GM19455 (cell line): ENCODE data around the gene SCN8A.
"Not testable (repeated sequence)": the region's sequence is repeated elsewhere in the genome, so short reads cannot be mapped to it uniquely, and the experiment has no call there.

ENCODE experiments used
- ATAC-seq: cut with Tn5 transposase; IDR thresholded peaks from one replicate; pipeline ENCODE4 v1.9.1; 2021; ENCODE audit not compliant: unreplicated experiment

SCN8A gene

GRCh38 chr12:51591016-51591901 is at the start of gene SCN8A:
SCN8A (plus strand) TSS chr12:51591233; CDS start chr12:51662818, 71,585 bp downstream.
- ATAC-seq = peak; percentile 53

DNA sequence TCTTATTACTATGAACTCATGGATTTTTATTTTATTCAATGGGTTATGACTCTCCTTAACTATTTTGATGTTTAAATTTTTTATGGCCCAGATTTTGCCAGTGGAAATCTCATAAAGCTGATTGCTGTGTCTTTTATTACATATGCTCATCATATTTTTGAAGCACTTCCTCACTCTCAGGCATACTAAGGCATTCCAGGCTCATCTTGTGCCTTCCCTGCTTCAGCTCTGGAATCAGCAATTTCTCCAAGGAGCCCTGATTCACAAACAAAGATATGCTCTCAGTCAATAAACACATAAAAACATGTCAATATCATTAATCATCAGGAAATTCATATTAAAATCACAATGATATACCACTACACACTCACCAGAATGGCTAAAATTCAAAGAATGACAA is 44.9 kb upstream of the SCN8A start:
- ATAC-seq = no peak

GRCh38 chr12:51547606-51548005 is 43.4 kb upstream of the SCN8A start:
- ATAC-seq = no peak

- no peak for ATAC-seq
These were observed 42.8 kb upstream of the SCN8A start for GRCh38 chr12:51548241-51548640.

GRCh38 chr12:51549637-51550036 is 41.4 kb upstream of the SCN8A start:
- no peak for ATAC-seq

GRCh38 chr12:51568271-51569032 is 22.6 kb upstream of the SCN8A start:
- not testable (repeated sequence) for ATAC-seq

- no peak for ATAC-seq
These were observed 11.6 kb upstream of the SCN8A start for GRCh38 chr12:51579321-51579850.

GRCh38 chr12:51589060-51589459 is 2.0 kb upstream of the SCN8A start:
- no peak for ATAC-seq

GRCh38 chr12:51589557-51590176 is 1.4 kb upstream of the SCN8A start:
- no peak for ATAC-seq

GRCh38 chr12:51590347-51591015 is 552 bp upstream of the SCN8A start:
- peak; percentile 76 for ATAC-seq

- ATAC-seq = no peak
These were observed 1.1 kb downstream of the SCN8A start for GRCh38 chr12:51592034-51592705.

GRCh38 chr12:51593021-51593420 is 2.0 kb downstream of the SCN8A start:
- ATAC-seq = no peak

- no peak for ATAC-seq
These were observed 2.5 kb downstream of the SCN8A start for GRCh38 chr12:51593539-51593938.

- ATAC-seq = no peak
These were observed 7.1 kb downstream of the SCN8A start for GRCh38 chr12:51598156-51598555.

GRCh38 chr12:51600721-51601120 is 9.7 kb downstream of the SCN8A start:
- no peak for ATAC-seq

GRCh38 chr12:51601241-51601640 is 10.2 kb downstream of the SCN8A start:
- ATAC-seq = no peak

GRCh38 chr12:51605896-51606295 is 14.9 kb downstream of the SCN8A start:
- not testable (repeated sequence) for ATAC-seq

- not testable (repeated sequence) for ATAC-seq
These were observed 16.2 kb downstream of the SCN8A start for GRCh38 chr12:51607197-51607596.

DNA sequence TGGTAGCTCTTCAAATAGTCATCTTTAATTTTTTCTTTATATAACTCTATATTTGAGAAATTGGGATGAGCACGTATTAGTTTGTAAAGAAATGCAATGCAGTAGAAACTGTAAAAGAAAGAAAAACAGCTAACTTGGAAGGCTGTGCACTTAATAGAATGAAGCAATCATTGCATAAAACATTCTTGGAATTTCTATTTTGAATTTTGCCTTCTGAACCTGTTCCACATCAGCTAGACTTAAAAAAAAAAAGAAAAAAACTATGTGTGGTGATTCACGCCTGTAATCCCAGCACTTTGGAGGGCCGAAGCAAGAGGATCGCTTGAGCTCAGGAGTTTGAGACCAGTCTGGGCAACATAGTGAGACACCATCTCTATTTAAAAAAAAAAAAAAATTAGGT is 29.4 kb downstream of the SCN8A start:
- no peak for ATAC-seq
